AG04450 (cell line): ENCODE results near the gene SEMA3A. TPM values are rescaled to one million over a fixed set of nuclear protein-coding genes. Genes with fewer than 3 reads are reported as not detected.
A peak's percentile ranks its signal among the peaks of the same experiment; 100 is the strongest.

Experiments used
- CTCF ChIA-PET: fragments of 300-600, 350-600 bp; formaldehyde crosslinking; extraction: SDS; loops from one replicate; lab custom pipeline; 2022; ENCODE audit warnings: antibody characterized with exemption, inconsistent platforms; lab: Charles Lee
- POLR2A ChIA-PET: fragments of 350-600 bp; formaldehyde crosslinking; extraction: SDS; loops from one replicate; lab custom pipeline; 2021; ENCODE audit warnings: antibody characterized with exemption, inconsistent platforms; lab: Yijun Ruan, JAX
- DNase-seq: peaks from one replicate; pipeline ENCODE4 v3.0.0-alpha.2; 2011; ENCODE audit warnings: low read depth, low spot score
- H3K27ac ChIP-seq: one replicate; pipeline ENCODE4 v1.5.1; 2012; ENCODE audit warnings: low read depth, low read length, control low read depth
- H3K27me3 ChIP-seq: one replicate; pipeline ENCODE4 v1.6.0; 2012; ENCODE audit warnings: low read length; ENCODE audit not compliant: control insufficient read depth, insufficient read depth
- H3K4me3 ChIP-seq: 2 replicates; pipeline ENCODE4 v1.5.1; 2011; ENCODE audit warnings: mild to moderate bottlenecking, low read depth, low read length, control low read depth
- H3K9me3 ChIP-seq: 2 replicates; pipeline ENCODE4 v1.5.1; 2012; ENCODE audit warnings: low read length; ENCODE audit not compliant: control insufficient read depth, insufficient read depth
- CTCF ChIP-seq: IDR thresholded peaks from 2 replicates; pipeline ENCODE4 v1.5.1; 2011; ENCODE audit warnings: low read depth, low read length, control low read depth, inconsistent platforms
- polyA plus RNA-seq: library from polyadenylated mRNA; depleted of rRNA; stranded (reverse); fragments of >200 nt; gene quantifications from 2 replicates; pipeline ENCODE4 v1.2.3, GENCODE V29; 2011

Gene SEMA3A
- polyA plus RNA-seq, 1 experiment, result 80.2 TPM

DNA sequence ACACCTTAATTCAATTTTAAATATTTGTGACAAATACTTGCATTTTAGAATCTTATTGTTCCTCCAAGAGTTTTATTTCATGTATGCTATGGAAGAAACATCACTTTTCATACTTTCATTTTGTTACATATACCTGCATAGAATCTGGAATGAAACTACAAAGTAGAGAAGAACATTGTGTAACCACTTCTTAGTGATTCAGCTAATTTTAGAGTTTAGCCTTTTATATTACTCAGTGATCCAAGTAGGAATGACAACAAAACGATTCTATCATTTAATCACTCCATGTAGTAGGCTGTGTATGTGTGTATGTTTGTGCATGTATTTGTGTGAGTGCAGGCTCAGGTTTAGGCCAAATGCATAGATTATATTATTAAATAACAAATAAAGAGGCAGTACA is 14.4 kb upstream of the SEMA3A start:
- no peak for DNase-seq
- ChIA-PET CTCF (no interaction called here), POLR2A (no interaction called here)
- TF ChIP-seq CTCF, result no peak
- Histone ChIP-seq H3K4me3 (no peak overlapping the region), H3K27ac (no peak overlapping the region), H3K27me3 (no peaks in the 10 kb centered on the region), H3K9me3 (no peaks in the 10 kb centered on the region)

- Histone ChIP-seq H3K27ac (no peak overlapping the region), H3K9me3 (no peaks in the 10 kb centered on the region), H3K27me3 (no peaks in the 10 kb centered on the region), H3K4me3 (no peak overlapping the region)
- ChIA-PET POLR2A (no interaction called here), CTCF (no interaction called here)
- no peak for TF ChIP-seq CTCF
- DNase-seq, result no peak
Observed at GRCh38 chr7:84207615-84208014, 13.0 kb upstream of the SEMA3A start.

DNA sequence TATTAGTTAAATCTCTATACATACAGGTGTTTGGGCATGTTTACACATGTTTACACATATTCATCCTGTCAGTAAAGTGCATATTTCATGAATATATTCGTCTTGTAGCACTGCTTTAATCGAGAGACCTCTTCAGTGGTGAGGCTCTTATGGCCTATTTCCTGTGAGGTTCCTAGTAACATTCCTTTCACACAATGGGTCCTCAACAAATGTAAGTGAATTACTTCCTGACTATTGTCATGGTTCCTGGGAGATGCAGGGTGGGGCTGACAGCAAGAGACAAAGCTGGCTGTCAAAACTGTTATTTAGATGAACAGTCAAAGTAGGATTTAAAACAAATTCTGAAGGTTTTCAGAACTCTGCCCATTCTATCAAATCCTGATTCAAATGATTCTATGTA is 12.4 kb upstream of the SEMA3A start:
- Histone ChIP-seq H3K27ac (no peak overlapping the region), H3K4me3 (no peak overlapping the region), H3K27me3 (no peaks in the 10 kb centered on the region), H3K9me3 (no peaks in the 10 kb centered on the region)
- no peak for TF ChIP-seq CTCF
- CTCF ChIA-PET, result no interaction called here
- no peak for DNase-seq
- POLR2A ChIA-PET, result no interaction called here

GRCh38 chr7:84204655-84205054 is 10.1 kb upstream of the SEMA3A start:
- no peak overlapping the region for H3K4me3 ChIP-seq
- no peaks in the 10 kb centered on the region for H3K27me3 ChIP-seq
- CTCF ChIA-PET, result no interaction called here
- no peak for TF ChIP-seq CTCF
- POLR2A ChIA-PET, result no interaction called here
- H3K9me3 ChIP-seq, result no peaks in the 10 kb centered on the region
- H3K27ac ChIP-seq, result no peak overlapping the region
- DNase-seq, result peak; percentile 56

DNA sequence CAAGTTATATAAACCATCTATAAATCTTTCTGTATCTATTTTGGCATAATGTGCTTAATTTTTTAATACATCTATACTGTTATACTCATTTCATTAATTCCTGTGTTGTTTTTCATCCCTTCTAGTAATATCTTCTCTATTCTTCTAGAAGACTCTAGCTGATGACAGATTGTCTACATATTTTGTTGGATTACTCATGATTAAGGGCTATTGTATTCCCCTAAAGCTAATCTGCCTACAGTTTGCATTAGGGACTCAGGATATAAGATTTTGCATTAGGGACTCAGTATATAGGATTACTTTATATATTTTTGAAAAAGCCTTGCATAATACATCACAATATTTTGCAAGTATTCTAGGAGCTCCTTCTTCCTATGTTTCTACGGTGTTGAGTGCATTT is 8.3 kb upstream of the SEMA3A start:
- no peak for DNase-seq
- Histone ChIP-seq H3K9me3 (no peaks in the 10 kb centered on the region), H3K4me3 (no peak overlapping the region), H3K27me3 (no peaks in the 10 kb centered on the region), H3K27ac (no peak overlapping the region)
- ChIA-PET CTCF (no interaction called here), POLR2A (no interaction called here)
- TF ChIP-seq CTCF, result no peak
